ENCODE results near the gene TMEM61.

TMEM61 gene

DNA sequence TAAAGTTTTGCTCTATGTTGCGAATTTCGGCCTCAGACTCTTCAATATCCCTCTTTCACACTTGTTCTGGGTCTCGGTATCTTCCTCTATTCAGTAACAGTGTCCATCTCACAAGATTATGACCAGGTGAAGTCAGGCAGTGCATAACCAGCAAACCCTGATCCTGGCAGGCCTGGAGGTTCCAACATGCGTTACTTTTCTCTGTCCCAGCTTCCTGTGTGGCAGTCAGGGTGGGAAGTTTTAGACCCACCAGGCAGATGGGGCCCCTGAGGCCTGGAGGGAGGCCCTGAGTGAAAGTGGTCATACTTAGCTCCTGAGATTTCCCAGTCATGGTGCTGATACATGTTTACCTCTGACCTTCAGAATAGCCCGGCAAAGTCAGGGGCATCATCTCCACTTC is 5.1 kb downstream of the TMEM61 start:
- DNase-seq (ENCODE audit: low read depth), result no peak

DNA sequence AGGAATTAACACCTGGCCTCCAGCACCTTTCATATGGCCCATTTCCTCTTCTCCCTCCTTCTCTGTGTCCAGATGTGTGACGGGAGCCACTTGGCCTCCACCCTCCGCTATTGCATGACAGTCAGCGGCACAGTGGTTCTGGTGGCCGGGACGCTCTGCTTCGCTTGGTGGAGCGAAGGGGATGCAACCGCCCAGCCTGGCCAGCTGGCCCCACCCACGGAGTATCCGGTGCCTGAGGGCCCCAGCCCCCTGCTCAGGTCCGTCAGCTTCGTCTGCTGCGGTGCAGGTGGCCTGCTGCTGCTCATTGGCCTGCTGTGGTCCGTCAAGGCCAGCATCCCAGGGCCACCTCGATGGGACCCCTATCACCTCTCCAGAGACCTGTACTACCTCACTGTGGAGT is 5.6 kb downstream of the TMEM61 start:
- no peak for DNase-seq (ENCODE audit: low read depth)

DNA sequence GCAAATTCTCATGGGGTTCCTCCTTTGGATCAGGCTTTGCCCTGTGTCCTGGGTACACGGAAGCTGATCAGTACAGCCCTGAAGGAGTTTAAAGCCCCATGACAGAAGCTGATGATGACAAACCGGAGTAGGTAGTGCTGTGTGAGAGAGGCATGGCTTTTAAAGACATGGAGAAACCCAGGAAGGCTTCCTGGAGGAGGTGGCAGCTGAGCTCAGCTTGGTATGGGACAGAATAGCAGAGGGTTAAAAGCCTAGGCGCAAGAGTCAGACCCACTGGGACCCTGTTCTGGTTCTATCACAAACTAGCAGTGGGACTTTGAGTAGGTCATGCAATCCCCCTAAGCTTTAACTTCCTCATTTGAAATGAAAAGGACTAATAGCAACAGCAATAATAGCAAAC is 6.1 kb downstream of the TMEM61 start:
- DNase-seq (ENCODE audit: low read depth), result no peak

DNA sequence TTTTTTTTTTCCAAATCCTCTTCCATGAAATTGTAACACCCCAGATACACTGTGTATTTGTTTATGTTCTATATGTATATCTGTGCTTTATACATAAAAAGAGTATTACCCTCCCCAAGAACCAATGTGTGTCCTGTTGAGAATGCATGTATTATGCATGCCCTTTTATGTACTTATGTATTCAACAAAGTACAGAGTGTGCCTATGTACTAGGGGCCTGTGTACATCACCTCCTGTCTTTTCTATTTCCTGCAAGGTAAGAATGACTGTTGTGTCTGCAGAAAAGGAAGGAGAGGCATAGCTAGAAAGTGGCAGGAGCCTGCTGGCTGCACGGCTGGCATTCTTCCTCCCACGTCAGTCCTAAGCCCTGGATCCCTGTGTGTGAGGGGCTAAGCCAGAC is 7.0 kb downstream of the TMEM61 start:
- no peak for DNase-seq (ENCODE audit: low read depth)

DNA sequence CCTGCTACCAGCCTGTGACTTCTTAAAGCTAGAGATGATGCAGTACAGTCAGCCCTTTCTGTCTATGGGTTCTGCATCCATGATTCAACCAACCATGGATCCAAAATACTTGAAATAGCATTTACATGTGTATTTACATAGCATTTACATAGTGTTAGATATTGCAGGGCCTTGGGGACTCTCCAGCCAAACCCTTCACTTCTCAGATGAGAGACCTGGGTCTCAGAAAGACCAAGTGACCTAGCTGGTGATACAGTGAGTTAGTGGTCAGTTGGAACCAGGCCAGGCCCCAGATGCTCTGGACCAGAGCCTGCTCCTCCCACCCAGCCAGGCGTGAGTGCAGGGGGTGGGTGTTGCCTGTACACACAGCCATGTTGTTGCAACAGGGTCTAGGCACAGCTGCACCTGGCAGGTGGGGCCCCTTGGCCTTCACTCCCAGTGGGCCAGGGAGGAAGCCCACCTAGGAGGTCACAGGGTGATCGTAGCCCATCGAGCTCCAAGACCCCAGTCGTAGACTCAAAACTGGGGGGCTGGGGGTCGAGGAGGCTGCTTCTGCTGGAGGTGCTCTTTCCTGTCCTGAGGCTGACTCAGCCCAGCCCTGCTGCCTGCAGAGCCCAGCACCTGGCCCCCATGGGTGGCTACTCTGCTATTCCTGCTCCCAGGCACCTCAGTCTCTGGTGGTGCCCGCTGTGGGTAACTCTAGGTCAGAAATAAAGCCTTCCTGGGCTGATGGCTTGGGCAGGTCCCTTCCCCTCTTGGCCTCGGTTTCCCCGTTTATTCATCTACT is 7.7 kb downstream of the TMEM61 start:
- no peak for DNase-seq (ENCODE audit: low read depth)

DNA sequence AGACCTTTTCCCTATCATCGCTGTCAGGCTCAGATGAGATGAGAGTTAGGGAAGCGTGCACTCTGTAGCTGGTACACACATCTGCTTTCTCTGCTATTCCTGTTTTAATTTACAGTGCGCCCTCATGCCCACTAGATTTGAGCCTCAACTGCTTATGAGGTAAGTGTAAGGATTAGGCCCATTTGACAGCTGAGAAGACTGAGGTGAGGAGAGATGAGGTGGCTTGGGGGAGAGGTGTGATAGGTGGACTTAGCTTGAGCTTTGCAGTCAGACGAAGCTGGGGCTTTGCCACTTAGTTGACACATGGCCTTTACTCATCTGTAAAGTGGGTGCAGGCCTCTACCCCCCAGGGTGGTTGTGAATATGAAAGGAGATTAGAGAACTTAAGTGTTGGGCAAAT is 8.5 kb downstream of the TMEM61 start:
- no peak for DNase-seq (ENCODE audit: low read depth)

DNA sequence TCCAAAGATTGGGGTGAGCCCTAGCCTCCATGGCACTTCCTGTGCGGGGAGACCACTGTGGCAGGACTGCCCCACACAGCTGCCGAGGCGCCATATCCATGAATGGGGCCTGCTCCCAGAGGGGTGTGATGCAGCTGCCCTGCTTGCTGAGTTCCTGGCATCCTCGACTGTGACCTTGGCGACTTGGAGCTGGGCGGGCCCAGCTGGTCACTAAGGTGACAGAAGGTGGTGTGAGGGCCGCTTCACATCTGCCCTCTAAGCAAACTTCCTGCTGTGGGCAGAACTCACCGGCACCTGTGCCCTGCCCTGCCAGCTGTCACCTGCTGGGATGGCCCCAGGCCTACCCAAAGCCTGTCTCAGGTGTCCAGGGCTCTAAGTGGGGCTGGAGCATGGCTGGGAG is 9.0 kb downstream of the TMEM61 start:
- DNase-seq (ENCODE audit: low read depth), result no peak

DNA sequence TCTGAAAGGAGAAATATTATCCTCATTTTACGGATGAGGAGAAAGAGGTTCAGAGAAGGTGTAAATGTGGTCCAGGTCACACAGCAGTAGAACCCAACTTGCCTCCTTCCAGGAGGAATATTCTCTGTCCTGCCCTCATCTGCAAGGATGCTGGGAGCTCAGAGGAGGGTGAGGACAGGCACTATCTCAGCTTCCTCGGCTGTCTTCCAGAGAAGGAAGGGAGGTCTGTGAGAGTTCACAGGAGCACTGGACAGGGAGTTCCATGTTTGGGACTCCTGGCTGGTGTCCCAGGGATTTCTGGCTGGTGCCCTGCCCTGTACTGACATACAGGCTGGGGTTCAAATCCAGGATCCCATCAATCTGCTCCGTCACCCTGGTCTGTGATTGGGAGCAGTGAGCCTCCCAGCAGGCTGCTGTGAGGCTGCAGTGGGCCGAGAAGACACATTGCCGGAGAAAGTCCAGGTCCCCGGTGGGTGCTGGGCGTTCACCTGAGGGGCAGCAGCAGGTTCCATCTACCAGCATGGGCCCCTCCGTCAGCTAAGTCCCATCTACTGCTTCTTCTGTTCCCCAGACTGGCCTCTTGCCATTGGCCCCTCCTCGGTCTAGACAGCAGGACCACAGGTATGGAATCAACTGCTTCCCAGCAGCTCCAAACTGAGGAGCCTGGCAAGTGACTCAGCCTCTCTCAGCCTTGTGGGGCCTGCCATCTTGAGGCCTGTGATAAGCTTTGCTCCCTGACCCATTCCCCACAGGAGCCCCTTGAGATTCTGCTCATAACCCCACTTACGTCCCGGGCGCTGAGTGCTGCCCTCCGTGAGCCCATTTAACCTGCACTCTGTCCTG is 9.8 kb downstream of the TMEM61 start:
- DNase-seq (ENCODE audit: low read depth), result no peak

DNA sequence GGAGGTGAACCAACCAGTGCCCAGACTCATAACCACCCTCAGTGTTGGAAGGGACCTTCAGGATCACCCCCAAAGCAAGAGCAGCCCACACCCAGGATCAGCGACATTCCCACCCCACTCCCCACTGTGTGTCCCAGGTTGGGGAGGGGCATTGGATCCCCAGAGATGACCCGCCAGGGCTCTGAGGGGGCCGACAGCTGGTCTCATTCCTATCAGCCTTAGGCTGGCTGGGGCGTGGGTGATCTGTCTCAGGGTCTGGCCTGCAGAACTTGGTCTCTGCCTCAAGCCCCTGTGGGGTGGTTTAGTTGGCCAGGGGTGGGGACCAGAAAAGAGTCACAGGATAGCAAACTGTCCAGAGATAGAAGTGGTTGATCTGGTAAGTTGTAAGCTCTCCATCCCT is 10.5 kb downstream of the TMEM61 start:
- DNase-seq (ENCODE audit: low read depth), result no peak

DNA sequence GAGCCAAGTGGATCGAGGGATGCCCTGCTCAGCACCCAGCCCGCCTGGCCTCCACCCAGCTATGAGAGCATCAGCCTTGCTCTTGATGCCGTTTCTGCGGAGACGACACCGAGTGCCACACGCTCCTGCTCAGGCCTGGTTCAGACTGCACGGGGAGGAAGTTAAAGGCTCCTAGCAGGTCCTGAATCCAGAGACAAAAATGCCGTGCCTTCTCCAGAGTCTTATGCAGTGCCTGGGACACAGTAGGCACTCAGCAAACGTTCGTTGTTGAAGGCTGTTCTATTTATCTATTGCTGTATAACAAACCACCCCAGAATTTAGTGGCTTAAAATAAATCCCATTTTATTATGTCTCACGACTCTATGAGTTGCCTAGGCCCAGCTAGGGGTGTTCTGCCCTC is 11.5 kb downstream of the TMEM61 start:
- no peak for DNase-seq (ENCODE audit: low read depth)

DNA sequence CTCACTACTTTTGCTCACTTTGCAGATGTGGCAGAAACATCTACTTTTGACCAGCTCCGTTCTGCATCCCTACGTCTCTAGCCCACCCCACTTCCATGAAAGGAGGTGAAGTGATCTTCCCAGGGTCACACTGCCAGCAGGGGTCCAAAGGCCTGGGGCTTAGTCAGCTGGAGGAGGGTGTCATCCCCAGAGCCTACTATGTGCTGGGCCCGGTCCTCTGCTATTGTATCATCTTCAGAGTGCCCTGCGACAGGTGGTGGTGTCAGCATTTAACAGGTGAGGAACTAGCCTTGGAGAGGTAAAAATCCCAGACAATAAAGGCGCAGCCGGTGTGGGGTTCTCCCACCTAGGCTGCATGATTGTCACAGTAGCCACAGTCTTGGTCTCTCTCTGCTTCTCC is 12.7 kb downstream of the TMEM61 start:
- no peak for DNase-seq (ENCODE audit: low read depth)

DNA sequence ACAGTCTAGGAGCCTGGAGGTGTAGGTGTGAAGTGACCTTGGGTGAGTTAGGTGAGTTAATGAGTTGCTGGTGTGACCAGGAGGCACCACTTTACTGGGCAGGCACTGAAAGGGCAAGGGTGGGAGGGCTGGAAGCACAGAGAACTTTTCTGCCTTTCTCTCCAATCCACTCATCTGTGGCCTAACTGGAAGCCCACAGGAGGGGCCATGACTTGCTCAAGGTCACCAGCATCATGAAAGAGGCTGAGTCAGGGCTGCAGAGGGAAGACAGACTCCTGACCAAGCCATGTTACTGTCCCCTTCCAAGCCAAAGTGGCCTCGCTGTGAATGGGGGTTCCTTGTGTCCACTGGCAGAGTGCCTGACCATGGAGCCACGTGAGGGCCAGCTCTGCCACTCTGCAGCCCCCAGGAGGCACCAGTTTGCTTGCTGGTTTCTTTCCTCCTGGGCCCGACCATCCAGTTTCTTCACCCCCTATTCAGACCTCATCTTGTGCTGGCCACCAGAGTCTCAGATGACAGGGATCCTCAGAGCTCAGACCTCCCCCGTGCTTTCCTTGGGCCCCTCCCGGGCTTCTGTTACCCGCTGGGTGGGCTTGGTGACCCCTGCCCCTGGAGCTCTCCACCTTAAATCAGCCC is 14.0 kb downstream of the TMEM61 start:
- no peak for DNase-seq (ENCODE audit: low read depth)

DNA sequence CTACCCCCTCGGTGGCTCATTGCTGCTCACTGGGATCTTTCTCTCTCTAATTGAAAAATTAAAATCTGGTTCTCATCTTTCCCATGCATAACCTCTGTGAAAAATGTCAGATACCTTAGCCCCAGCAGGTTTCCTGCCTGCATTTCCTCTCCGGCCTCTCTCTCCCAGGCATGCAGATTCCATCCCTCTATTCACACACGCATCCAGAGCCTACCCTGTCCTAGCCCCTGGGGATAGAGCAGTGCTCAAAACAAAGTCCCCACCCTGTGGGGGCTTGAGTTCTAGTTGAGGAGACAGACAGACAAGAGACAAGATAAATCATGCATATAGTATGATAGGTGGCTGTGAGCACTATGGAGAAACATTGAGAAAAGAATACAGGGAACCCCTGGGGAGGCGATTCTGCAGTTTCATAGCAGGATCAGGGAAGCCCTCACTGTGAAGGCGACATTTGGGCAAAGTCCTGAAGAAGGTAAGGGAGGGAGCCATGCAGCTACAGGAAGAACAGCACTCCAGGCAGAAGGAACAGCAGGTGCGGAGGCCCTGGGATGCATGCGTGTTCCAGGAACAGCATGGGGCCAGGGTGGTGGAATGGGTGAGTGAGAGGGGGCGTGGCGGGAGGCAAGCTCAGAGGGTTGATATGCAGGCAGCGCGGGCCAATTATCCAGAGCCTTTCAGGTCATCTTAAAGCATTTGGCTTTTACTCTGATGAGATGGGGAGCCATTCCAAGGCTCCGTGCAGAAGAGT is 14.8 kb downstream of the TMEM61 start:
- no peak for DNase-seq (ENCODE audit: low read depth)

DNA sequence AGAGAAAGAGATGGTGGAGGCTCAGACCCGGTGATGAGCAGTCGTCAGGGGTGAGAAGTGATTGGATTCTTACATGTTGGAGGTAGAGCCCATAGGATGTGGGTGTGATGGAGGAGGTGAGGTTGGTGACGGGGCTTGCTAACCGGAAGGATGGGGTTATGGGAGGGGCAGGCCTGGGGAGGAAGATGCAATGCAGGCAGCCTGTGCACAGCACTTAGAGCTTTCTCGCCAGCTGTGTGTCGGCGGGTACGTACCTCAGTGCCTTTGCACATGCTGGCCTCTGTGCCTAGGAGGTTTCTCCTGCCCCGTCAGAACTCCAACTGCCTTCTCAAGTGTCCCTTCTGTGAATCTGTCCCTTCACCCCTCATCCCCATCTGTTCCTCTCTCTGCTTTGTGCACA is 15.4 kb downstream of the TMEM61 start:
- no peak for DNase-seq (ENCODE audit: low read depth)

DNA sequence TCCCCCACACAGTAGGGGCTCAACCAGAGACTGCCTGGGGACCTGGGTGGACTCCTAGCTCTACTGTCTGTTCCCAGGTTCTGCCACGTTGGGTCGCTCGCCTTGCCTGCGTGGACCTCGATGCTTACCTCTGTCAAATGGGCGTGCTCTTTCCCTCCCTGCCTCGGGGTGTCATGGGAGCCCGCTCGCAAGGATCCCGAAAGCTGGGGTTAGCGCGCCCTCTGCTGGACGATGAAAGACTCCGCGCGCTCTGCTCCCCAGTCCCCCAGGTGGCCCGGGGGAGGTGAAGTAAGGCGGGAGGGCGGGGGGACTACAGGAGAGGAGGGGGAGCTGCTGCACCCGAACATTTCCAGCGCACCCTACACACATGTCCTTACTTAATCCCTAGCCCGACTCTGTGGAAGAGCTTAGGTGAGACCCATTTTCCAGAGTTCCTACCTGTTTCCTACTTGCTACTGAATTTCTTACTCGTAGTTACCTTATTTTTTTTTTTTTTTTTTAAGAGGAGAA is 16.0 kb downstream of the TMEM61 start:
- no peak for DNase-seq (ENCODE audit: low read depth)

DNA sequence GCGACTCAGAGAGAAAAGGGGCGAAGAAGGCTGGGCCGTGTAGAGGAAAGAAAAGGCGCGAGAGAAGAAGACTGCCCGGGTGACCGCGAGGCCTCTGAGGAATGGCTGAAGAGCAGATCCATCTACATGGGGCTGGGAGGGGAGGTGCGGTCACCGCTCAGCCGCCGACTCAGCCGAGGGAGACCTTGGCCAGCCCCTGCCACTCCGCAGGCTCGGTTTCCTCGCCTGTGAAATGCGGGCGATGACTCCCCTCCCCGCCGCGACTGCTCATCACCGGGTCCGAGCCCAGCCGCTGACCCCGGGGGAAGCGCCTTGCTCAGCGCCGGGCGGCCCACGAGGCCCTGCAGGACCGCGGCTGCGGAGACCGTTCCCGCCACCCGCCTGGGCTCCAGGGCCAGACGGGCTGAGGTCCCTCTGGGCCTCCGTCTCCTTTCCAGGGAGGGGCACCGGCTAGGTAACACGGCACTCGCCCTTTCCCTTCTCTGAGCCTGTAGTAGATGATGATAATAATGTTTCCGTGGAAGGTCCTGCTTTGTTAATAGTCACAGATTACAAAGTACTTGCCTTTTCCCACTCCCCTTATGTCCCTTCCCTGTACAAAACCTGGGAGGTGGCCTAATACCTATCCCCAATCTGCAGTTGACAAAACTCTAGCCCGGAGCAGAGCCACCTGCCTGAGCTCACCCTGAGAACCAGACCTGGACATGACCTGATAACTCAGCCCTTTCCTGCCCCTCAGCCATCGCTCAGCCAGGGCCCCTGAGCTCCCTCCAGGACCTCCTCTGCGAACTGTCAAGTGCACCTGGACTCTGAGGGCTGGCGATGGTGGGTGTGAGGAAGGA is 16.7 kb downstream of the TMEM61 start:
- no peak for DNase-seq (ENCODE audit: low read depth)

DNA sequence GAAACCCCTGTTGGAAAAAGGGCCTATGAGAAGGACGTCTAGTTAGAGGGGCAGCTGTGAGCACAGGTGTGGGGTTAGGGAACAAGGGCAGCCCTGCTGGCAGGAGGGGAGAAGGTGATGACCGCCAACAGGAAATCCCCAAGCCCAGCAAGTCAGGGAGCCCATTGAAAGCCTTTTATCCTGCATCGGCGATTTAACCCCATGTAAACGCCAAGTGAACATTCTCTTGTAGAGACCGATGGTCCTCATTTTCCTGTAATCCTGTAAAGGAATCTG is 17.2 kb downstream of the TMEM61 start:
- no peak for DNase-seq (ENCODE audit: low read depth)

DNA sequence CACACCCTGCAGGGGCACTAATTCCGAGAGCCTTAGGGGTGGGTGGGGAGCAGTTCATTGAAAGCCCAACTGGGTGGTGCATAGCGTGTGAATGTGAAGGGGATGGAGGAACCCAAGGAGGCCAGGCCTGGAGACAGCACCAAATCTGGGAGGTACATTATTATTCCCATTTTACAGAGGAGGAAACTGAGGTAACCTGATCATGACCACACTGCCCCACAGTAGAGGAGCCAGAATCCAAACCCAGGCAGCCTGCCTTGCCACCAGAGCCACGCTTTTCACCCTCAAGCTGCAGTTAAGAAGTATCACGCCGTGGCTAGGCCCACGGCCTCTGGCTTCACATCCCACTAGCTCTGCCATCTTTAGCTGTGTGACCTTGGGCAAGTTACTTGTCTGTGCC is 17.7 kb downstream of the TMEM61 start:
- no peak for DNase-seq (ENCODE audit: low read depth)

DNA sequence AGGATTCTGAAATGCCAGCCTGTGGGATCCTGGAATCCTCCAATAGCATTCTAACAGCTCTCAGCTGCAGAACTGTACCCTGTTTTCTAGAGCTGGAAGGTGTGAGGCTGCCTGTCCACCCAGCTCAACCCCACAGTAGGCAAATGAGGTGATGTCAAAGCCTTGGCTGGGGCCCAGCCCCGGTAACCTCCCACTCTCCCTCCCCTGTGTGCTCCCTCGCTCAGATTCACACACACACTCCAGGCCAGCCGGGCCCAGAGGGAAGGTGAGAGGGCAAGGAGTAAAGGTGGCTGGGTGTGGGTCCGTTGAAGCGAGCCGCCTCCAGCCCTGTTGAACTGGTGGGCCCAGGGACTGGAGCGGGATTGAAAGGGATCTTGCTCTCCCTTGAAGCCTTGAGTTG is 18.2 kb downstream of the TMEM61 start, which contains the start of gene BSND:
Gene BSND, plus strand, starts transcription at position 257 of the 400 bp plus-strand sequence. CDS start 254 bp downstream, outside the sequence.
- DNase-seq (ENCODE audit: low read depth), result no peak

DNA sequence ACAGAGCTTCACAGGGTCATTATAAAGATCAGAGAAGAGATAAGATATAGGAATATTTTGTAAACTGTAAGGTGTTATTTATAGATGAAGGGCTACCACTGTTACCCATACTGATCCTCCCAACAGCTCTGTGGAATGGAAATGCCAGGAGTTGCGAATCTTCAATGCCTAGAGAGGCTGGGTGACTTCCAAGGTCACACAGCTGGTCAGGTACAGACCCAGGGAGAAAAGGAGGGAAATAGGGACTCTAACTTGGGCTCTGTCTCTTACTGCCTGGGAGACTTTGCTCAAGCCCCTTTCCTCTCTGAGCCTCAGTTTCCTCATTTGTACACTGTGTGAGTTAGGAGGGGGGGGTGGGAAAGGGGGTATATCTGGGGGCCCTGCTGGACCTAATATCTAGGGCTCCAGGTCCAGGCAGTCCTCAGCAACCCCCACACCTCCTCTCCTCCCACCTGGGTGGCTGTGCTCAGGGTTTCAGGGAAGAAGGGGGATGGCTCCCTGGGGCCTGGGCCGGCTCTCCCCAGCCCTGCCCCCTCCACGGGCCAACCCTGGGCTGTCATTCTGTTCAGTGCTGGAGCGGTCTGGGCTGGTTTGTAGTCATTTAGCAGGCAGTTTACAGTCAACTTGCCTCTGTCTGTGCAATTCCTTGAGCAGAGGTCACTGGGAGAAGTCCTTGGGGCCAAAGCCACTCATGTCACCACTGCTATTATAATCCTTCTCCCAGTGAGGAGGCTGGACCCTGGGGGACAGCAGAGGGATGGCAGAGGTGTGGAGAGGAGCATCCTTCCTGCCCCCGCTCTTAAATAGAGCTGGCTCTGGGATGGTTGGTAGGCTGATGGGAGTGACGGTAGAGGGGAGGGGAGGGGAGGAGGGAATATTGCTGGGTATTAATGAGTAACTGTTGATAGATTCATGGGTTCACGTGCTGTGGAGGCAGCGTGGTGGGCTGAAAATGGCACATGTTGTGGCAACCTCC is 20.0 kb downstream of the TMEM61 start:
- no peak for DNase-seq (ENCODE audit: low read depth)
